Measurements from ENCODE around the gene CAPZB. TPM values are rescaled to one million over a fixed set of nuclear protein-coding genes. Genes with fewer than 3 reads are reported as not detected.

CAPZB gene
- total RNA-seq, 1 experiment from 2014 or later, result 348 TPM

- Histone ChIP-seq H2BK12ac (ENCODE audit: insufficient read length, low read depth, low read length) (no peak overlapping the region), H3T11ph (ENCODE audit: low read length) (no peak overlapping the region), H3K14ac (ENCODE audit: insufficient read depth, low read length) (no peak overlapping the region; the same call in 1 of the 2 replicates), H2AK5ac (ENCODE audit: insufficient read length, low read length) (no peak overlapping the region), H3K27ac (ENCODE audit: insufficient read length, low read depth, low read length) (no peak overlapping the region), H4K91ac (ENCODE audit: insufficient read length, low read depth, low read length) (no peak overlapping the region), H4K8ac (replicated peaks; ENCODE audit: insufficient read length, low read depth, low read length) (no peak overlapping the region), H3K4me1 (ENCODE audit: insufficient read depth, low read length) (peaks cover 47% of the 10 kb centered on the region), H2BK5ac (ENCODE audit: insufficient read length, low read length) (no peak overlapping the region), H2AFZ (ENCODE audit: low read length) (no peak overlapping the region), H3K18ac (ENCODE audit: insufficient read length, low read depth, low read length) (no peak overlapping the region), H3K79me2 (ENCODE audit: insufficient read depth, low read length) (peaks cover 56% of the 10 kb centered on the region), H3K9me3 (ENCODE audit: control insufficient read depth, low read depth, low read length) (no peaks in the 10 kb centered on the region), H3K23ac (ENCODE audit: insufficient read length, low read depth, low read length) (no peak overlapping the region), H4K20me1 (ENCODE audit: control insufficient read depth, insufficient read depth, insufficient read length) (no peaks in the 10 kb centered on the region), H3K79me1 (ENCODE audit: insufficient read depth, low read depth, low read length, poor library complexity, severe bottlenecking) (peaks cover 15% of the 10 kb centered on the region), H2BK15ac (ENCODE audit: low read depth, low read length) (no peak overlapping the region), H2BK20ac (ENCODE audit: low read depth, low read length, poor library complexity, severe bottlenecking) (no peak overlapping the region), H2BK120ac (ENCODE audit: low read depth, low read length, poor library complexity, severe bottlenecking) (no peak overlapping the region), H3K23me2 (ENCODE audit: insufficient read length, low read depth, low read length, poor library complexity, severe bottlenecking) (no peaks in the 10 kb centered on the region), H3K4ac (ENCODE audit: low read depth, low read length) (no peak overlapping the region), H4K5ac (ENCODE audit: insufficient read length, low read depth, low read length) (no peak overlapping the region), H3K4me2 (ENCODE audit: insufficient read depth, insufficient read length, low read length) (no peak overlapping the region), H3K27me3 (ENCODE audit: insufficient read depth, low read length) (no peaks in the 10 kb centered on the region), H3K9ac (ENCODE audit: extremely low read depth, insufficient read length, low read length) (no peak overlapping the region), H3K56ac (ENCODE audit: insufficient read length, low read depth, low read length) (no peak overlapping the region)
- Mint-ChIP-seq H3K27me3 (ENCODE audit: low read depth) (no peaks in the 10 kb centered on the region), H3K9me3 (no peaks in the 10 kb centered on the region; a peak in 1 of 5 replicates), H3K27ac (no peak overlapping the region), H3K4me1 (peaks cover 81% of the 10 kb centered on the region in 2 experiments), H3K36me3 (ENCODE audit: insufficient read depth in 1 of 3, low read depth in 3 of 3) (peaks cover under 1 to 8% (median 1%) of the 10 kb centered on the region in 3 experiments; a peak in 3 of 7 replicates), H3K4me3 (peak overlapping the region in 1 of 2 experiments; percentile 7; a peak in 1 of 5 replicates)
- WGBS (ENCODE audit: extremely low coverage, insufficient read length, low lambda C conversion rate), result no CpG with 5 or more reads among the region's 6 CpGs
- DNase-seq, result no peak
- TF ChIP-seq CTCF (conservative IDR thresholded peaks at IDR 0.05), result no peak
These were observed 26.4 kb downstream of the CAPZB start for GRCh38 chr1:19458815-19459417.

Measured in H9 (cell line).